HepG2 (cell line): ENCODE data around the gene ATL2. TPM values are rescaled to one million over a fixed set of nuclear protein-coding genes. Genes with fewer than 3 reads are reported as not detected.

Source experiments
- ARID3A ChIP-seq: IDR thresholded peaks from 2 replicates; pipeline ENCODE4 v1.6.1; 2012; ENCODE audit warnings: low read depth, low read length, improper control_type of control experiment
- EEA1 ChIP-seq: sonication (generic); formaldehyde crosslinking; IDR thresholded peaks from 2 replicates; pipeline ENCODE4 v1.5.1; 2020; ENCODE audit warnings: mild to moderate bottlenecking, missing genetic modification reagents, borderline replicate concordance
- HMGXB4 ChIP-seq, 2 experiments: sonication (generic) in 1 of 2; formaldehyde crosslinking in 1 of 2; IDR thresholded peaks; 2 replicates each; pipeline versions ENCODE4 v1.4.0 to v1.6.1; 2018 to 2020; ENCODE audit warnings: missing genetic modification reagents in 2 of 2, borderline replicate concordance in 1 of 2, low read depth in 1 of 2, mild to moderate bottlenecking in 1 of 2, missing biosample characterization in 1 of 2
- TEF ChIP-seq: sonication (generic); formaldehyde crosslinking; IDR thresholded peaks from 2 replicates; pipeline ENCODE4 v1.5.0; 2020; ENCODE audit warnings: missing genetic modification reagents
- ZNF569 ChIP-seq: sonication (generic); formaldehyde crosslinking; IDR thresholded peaks from 2 replicates; pipeline ENCODE4 v1.5.0; 2020; ENCODE audit warnings: mild to moderate bottlenecking, missing genetic modification reagents, moderate library complexity, borderline replicate concordance
- ZNF816 ChIP-seq: sonication (generic); formaldehyde crosslinking; IDR thresholded peaks from 2 replicates; pipeline ENCODE4 v1.8.0; 2022; ENCODE audit warnings: missing genetic modification reagents, mild to moderate bottlenecking, borderline replicate concordance
- polyA plus RNA-seq, 8 experiments: library from polyadenylated mRNA; depleted of rRNA in 3 of 8; stranded (reverse) in 7 of 8; unstranded in 1 of 8; fragments of >200 nt; fragmentation: Illumina TruSeq in 4 of 8; extraction: Trizol in 4 of 8; gene quantifications; 2 replicates each; pipeline versions ENCODE4 v1.2.1 to v1.2.3, GENCODE V29; 2011 to 2016; ENCODE audit warnings: low read depth in 4 of 8, missing spikeins in 1 of 8, mixed read lengths in 1 of 8; ENCODE audit not compliant: insufficient read depth in 1 of 8
- total RNA-seq, 5 experiments: library from RNA; depleted of rRNA; stranded (reverse); fragments of >200 nt; fragmentation: Illumina TruSeq; extraction: Trizol; gene quantifications; 2 replicates each; pipeline ENCODE4 v1.2.3, GENCODE V29; 2016; ENCODE audit warnings: low read depth in 1 of 5

The ATL2 gene
- total and polyA plus RNA-seq, 2 of the 13 experiments (the other 11 are each of a cell fraction or from before 2014, with no cell fraction given), result 56.5 to 119 TPM

GRCh38 chr2:38267270-38267925 lies 109.7 kb downstream of the ATL2 start (continued):
- no peak for TF ChIP-seq HMGXB4 (CRISPR knock-in tag; IDR thresholded peaks at IDR 0.05; ENCODE audit: borderline replicate concordance in 1 of 2, low read depth in 1 of 2)
- TF ChIP-seq ARID3A, result no peak
- TF ChIP-seq EEA1 (CRISPR knock-in tag), result no peak
- TF ChIP-seq ZNF569 (CRISPR knock-in tag), result no peak
- TF ChIP-seq TEF (CRISPR knock-in tag), result no peak
- TF ChIP-seq ZNF816 (CRISPR knock-in tag), result no peak
